ENCODE measurements around the gene VEZT.
"Not testable (repeated sequence)": the region's sequence is repeated elsewhere in the genome, so short reads cannot be mapped to it uniquely, and the experiment has no call there.

The VEZT gene

GRCh38 chr12:95217377-95218149 lies at the start of gene VEZT, which contains the start of gene FGD6:
Gene VEZT, plus strand, starts transcription at chr12:95217807. Its CDS starts 44 bp downstream, at chr12:95217851.
Gene FGD6, minus strand, starts transcription at chr12:95217467. Its CDS starts 227 bp downstream, at chr12:95217240.
- DNase-seq (ENCODE audit: low read depth): peak; percentile 99

DNA sequence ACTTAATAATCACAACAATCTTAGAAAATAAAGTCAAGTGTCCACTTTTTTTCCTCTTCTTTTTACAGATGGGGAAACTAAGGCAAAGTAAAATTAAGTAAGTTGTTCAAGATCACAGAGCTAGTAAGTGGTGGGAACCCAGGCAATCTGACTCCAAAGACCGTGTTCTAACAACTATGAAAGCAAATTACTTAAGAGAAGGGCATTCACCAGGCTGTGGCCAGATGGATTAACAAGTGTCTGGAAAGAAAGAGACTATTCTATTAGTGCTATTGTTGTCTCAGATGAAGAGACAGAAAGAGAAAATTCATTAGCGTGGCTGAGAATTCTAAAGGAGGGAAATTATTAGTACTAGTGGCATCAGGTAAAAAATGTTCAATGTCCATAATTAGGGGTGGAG lies 48.9 kb upstream of the VEZT start:
- no peak for DNase-seq (ENCODE audit: low read depth)

GRCh38 chr12:95169368-95169767 lies 48.2 kb upstream of the VEZT start:
- DNase-seq (ENCODE audit: low read depth): peak; percentile 62

GRCh38 chr12:95173392-95174251 lies 44.0 kb upstream of the VEZT start:
- peak; percentile 14 for DNase-seq (ENCODE audit: low read depth)

DNA sequence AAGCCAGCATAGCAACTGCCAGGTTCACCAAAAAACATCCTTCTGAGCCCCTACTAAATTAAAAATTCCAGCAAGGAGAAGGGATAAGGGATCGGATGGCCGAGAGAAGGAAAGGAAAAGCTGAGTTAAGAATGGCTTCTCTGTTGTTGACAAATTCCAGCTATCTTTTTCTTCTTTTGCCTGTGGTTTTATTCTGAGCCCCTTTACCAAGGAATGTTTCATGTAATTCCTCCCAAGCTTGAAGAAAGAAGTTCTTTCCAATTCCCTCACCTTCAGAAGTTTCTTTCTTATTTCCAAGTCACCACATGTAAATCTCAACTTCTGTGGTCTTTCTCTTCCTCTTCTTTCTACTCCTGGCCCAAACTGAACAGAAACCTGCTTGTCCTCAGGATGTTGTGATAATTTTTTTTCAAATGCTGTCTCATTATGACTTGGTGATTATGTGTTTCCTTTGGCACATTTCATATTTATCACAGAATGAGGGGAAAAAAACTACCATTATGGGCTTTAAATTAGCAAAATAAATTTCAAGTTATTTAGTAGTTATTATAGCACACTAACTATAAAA lies 40.3 kb upstream of the VEZT start:
- DNase-seq (ENCODE audit: low read depth): no peak

DNA sequence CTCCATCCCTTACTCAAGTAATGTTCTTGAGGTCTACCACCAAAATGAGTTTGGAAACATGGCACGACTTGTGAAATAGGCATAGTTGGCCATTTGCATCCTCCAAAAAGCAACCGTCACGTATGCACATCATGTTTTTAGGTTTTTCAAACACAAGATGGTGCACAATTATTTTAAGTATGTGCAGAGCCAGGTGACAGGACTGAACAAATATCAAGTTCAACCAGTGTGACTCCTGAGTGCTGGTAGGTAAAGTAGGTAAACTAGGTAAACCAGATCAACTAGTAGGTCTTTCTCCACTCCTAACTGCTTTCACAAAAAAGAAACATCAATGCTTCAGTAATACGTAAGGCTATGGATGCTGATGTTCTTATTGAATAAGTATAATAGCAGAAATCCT lies 39.5 kb upstream of the VEZT start:
- DNase-seq (ENCODE audit: low read depth): no peak

GRCh38 chr12:95179011-95179410 lies 38.6 kb upstream of the VEZT start:
- no peak for DNase-seq (ENCODE audit: low read depth)

DNA sequence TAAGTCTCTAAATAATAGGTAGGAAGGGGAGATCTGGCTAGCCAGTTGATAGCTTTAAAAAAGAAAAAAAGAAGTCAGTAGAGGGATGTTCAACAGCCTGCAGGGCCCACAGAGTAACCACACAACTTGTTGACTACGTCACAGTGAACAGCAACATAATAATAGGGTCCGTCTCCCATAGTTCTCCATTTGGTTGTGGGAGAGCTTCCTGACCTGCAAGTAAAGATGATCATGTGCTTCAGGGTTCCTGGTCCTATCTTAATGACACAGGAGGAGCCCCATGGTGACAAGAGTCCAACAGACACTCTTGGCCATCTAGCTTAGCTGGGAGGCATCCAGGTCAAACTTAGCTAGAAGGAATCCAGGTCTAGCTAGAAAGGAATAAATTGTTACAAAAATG lies 36.5 kb upstream of the VEZT start:
- DNase-seq (ENCODE audit: low read depth): no peak

- DNase-seq (ENCODE audit: low read depth): peak; percentile 55
These were observed 34.7 kb upstream of the VEZT start for GRCh38 chr12:95182868-95183415.

DNA sequence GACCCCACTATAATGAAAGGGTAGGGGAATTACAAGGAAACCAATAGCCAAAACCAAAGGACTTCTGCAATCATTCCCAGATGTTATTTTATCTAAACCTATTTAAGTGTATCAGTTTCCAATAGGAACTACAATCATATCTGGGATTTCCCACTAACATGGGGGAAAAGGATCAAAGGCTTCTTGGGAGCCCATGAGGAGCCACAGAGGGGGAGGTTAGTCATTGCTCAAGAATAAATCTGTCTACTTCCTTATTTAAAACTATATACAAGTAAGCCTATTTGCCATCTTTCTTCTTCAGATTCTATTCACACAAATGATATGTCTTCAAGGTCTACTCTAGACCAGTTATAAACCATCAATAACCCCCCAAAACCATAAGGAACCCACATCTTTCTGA lies 33.5 kb upstream of the VEZT start:
- DNase-seq (ENCODE audit: low read depth): no peak

DNA sequence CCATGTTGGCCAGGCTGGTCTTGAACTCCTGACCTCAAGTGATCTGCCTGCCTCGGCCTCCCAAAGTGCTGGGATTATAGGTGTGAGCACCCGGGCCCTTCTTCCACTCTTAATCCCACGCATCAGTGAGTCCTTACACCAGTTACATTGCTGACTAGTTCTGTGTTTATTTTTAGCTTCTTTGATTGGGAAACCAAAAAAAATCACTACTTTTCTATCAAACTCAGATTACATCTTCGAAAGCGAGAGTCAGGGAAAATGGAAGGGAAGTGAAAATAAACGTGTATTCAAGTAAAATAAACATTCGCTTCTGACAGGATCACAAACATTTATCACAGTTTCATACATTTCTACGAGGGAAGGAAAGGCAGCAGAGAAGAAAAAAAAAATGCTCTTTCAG lies 32.5 kb upstream of the VEZT start:
- no peak for DNase-seq (ENCODE audit: low read depth)

- no peak for DNase-seq (ENCODE audit: low read depth)
These were observed 31.8 kb upstream of the VEZT start for GRCh38 chr12:95185854-95186253.

- no peak for DNase-seq (ENCODE audit: low read depth)
These were observed 29.7 kb upstream of the VEZT start for GRCh38 chr12:95187865-95188415.

GRCh38 chr12:95191060-95191696 lies 26.4 kb upstream of the VEZT start:
- no peak for DNase-seq (ENCODE audit: low read depth)

- DNase-seq (ENCODE audit: low read depth): no peak
These were observed 25.3 kb upstream of the VEZT start for GRCh38 chr12:95192271-95192670.

- no peak for DNase-seq (ENCODE audit: low read depth)
These were observed 24.5 kb upstream of the VEZT start for GRCh38 chr12:95193139-95193538.

GRCh38 chr12:95195122-95195521 lies 22.5 kb upstream of the VEZT start:
- no peak for DNase-seq (ENCODE audit: low read depth)

DNA sequence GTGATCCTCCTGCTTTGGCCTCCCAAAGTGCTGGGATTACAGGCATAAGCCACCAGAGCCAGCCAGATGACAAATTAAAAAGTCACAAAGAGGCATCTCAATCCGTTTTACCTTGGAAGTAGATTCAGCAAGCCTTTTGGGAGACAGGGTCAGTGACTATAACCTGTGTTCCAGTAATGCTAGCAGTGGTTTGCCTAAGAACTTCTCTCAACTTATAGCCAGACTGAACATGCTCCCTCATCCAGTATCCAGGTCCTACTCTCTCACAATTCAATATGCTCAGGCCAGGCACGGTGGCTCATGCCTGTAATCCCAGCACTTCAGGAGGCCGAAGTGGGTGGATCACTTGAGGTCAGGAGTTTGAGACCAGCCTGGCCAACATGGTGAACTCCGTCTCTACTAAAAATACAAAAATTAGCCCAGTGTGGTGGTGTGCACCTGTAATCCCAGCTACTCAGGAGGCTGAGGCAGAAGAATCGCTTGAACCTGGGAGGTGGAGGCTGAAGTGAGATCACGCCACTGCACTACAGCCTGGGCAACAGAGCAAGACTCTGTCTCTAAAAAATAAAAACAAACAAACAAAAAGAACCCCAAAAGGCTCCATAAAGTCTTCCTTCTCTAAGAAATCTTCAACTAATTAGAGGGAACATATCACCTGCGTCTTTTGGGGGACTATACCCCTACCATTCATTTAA lies 20.6 kb upstream of the VEZT start:
- DNase-seq (ENCODE audit: low read depth): not testable (repeated sequence)

GRCh38 chr12:95197636-95198035 lies 20.0 kb upstream of the VEZT start:
- DNase-seq (ENCODE audit: low read depth): no peak

- DNase-seq (ENCODE audit: low read depth): no peak
These were observed 18.7 kb upstream of the VEZT start for GRCh38 chr12:95198914-95199313.

Data from stromal cell of bone marrow (primary cell).